NCI-H1048 (cell line): ENCODE results near the gene NOTCH1.

Source experiments
- DNase-seq: peaks from one replicate; lab custom pipeline; 2025; lab: John Stamatoyannopoulos, UW

Gene NOTCH1

GRCh38 chr9:136544964-136545691 is 720 bp downstream of the NOTCH1 start:
- DNase-seq: no peak

- DNase-seq: peak; percentile 65
These were observed 1.3 kb downstream of the NOTCH1 start for GRCh38 chr9:136544548-136544963.

- DNase-seq: peak; percentile 87
These were observed 1.9 kb downstream of the NOTCH1 start for GRCh38 chr9:136543830-136544547.

GRCh38 chr9:136543280-136543679 is 2.6 kb downstream of the NOTCH1 start:
- DNase-seq: no peak

GRCh38 chr9:136542241-136543040 is 3.4 kb downstream of the NOTCH1 start:
- no peak for DNase-seq

GRCh38 chr9:136541709-136542108 is 4.1 kb downstream of the NOTCH1 start:
- no peak for DNase-seq

- no peak for DNase-seq
These were observed 4.7 kb downstream of the NOTCH1 start for GRCh38 chr9:136541179-136541578.

GRCh38 chr9:136539427-136540421 is 6.1 kb downstream of the NOTCH1 start:
- DNase-seq: no peak

GRCh38 chr9:136538599-136539426 is 7.0 kb downstream of the NOTCH1 start:
- no peak for DNase-seq

- no peak for DNase-seq
These were observed 7.8 kb downstream of the NOTCH1 start for GRCh38 chr9:136537896-136538598.

- no peak for DNase-seq
These were observed 8.4 kb downstream of the NOTCH1 start for GRCh38 chr9:136537411-136537810.

- DNase-seq: no peak
These were observed 9.1 kb downstream of the NOTCH1 start for GRCh38 chr9:136536721-136537241.

- DNase-seq: no peak
These were observed 9.7 kb downstream of the NOTCH1 start for GRCh38 chr9:136536051-136536720.

GRCh38 chr9:136535070-136535469 is 10.8 kb downstream of the NOTCH1 start:
- DNase-seq: no peak

- DNase-seq: no peak
These were observed 11.5 kb downstream of the NOTCH1 start for GRCh38 chr9:136534366-136534765.

- no peak for DNase-seq
These were observed 12.1 kb downstream of the NOTCH1 start for GRCh38 chr9:136533775-136534157.

- DNase-seq: no peak
These were observed 12.8 kb downstream of the NOTCH1 start for GRCh38 chr9:136532799-136533774.
